HepG2 (cell line): ENCODE data around the gene TMF1. TPM values are rescaled to one million over a fixed set of nuclear protein-coding genes. Genes with fewer than 3 reads are reported as not detected.

Experiments
- ATF7-NPFF ChIP-seq: sonication (generic); formaldehyde crosslinking; IDR thresholded peaks from 2 replicates; pipeline ENCODE4 v1.8.1; 2023; ENCODE audit warnings: mild to moderate bottlenecking, low read depth, missing genetic modification reagents, moderate library complexity
- ATM ChIP-seq: fragments of 450-650 bp; IDR thresholded peaks from 2 replicates; pipeline ENCODE4 v1.7.1; 2017; ENCODE audit warnings: mild to moderate bottlenecking, borderline replicate concordance
- ELF3 ChIP-seq: IDR thresholded peaks from 2 replicates; pipeline ENCODE4 v1.6.1; 2016; ENCODE audit warnings: missing genetic modification reagents, missing compliant biosample characterization
- ESRRA ChIP-seq: sonication (generic); formaldehyde crosslinking; IDR thresholded peaks from 2 replicates; pipeline ENCODE4 v1.5.1; 2020; ENCODE audit warnings: mild to moderate bottlenecking, low read depth, missing genetic modification reagents
- HNRNPK ChIP-seq: fragments of 200-400 bp; formaldehyde crosslinking; IDR thresholded peaks from 2 replicates; pipeline ENCODE4 v1.6.1; 2018; ENCODE audit warnings: low read length, low read depth, moderate library complexity, mild to moderate bottlenecking; ENCODE audit not compliant: poor library complexity, severe bottlenecking
- HNRNPL ChIP-seq: fragments of 200-400 bp; formaldehyde crosslinking; IDR thresholded peaks from 2 replicates; pipeline ENCODE4 v1.6.1; 2017; ENCODE audit warnings: mild to moderate bottlenecking, low read depth, low read length
- HOXA5 ChIP-seq: sonication (generic); formaldehyde crosslinking; IDR thresholded peaks from 2 replicates; pipeline ENCODE4 v1.4.0; 2020; ENCODE audit warnings: missing genetic modification reagents
- MAZ ChIP-seq, 2 experiments: sonication (generic) in 1 of 2; formaldehyde crosslinking in 1 of 2; IDR thresholded peaks; 2 replicates each; pipeline versions ENCODE4 v1.5.0 to v1.6.1; 2012 to 2020; ENCODE audit warnings: low read depth in 2 of 2, mild to moderate bottlenecking in 2 of 2, borderline replicate concordance in 1 of 2, improper control_type of control experiment in 1 of 2, low read length in 1 of 2, missing genetic modification reagents in 1 of 2, moderate library complexity in 1 of 2
- MEF2D ChIP-seq: sonication (generic); formaldehyde crosslinking; IDR thresholded peaks from 2 replicates; pipeline ENCODE4 v1.5.1; 2020; ENCODE audit warnings: mild to moderate bottlenecking, missing genetic modification reagents
- NR3C1 ChIP-seq: sonication (generic); formaldehyde crosslinking; IDR thresholded peaks from 2 replicates; pipeline ENCODE4 v1.4.0; 2020; ENCODE audit warnings: missing genetic modification reagents
- SETDB1 ChIP-seq: sonication (generic); formaldehyde crosslinking; IDR thresholded peaks from 2 replicates; pipeline ENCODE4 v1.5.1; 2020; ENCODE audit warnings: missing genetic modification reagents, mild to moderate bottlenecking, borderline replicate concordance
- SP140L ChIP-seq: sonication (generic); formaldehyde crosslinking; IDR thresholded peaks from 2 replicates; pipeline ENCODE4 v1.4.0; 2020; ENCODE audit warnings: missing genetic modification reagents, borderline replicate concordance
- TCF7 ChIP-seq: sonication (generic); IDR thresholded peaks from 2 replicates; pipeline ENCODE4 v1.6.1; 2016; ENCODE audit warnings: antibody characterized with exemption, low read depth
- TP53 ChIP-seq: sonication (generic); formaldehyde crosslinking; conservative IDR thresholded peaks from 2 replicates; pipeline ENCODE4 v1.4.0; 2020; ENCODE audit warnings: missing genetic modification reagents
- U2AF1 ChIP-seq: fragments of 200-400 bp; formaldehyde crosslinking; optimal IDR thresholded peaks from 2 replicates; pipeline ENCODE3; 2017; ENCODE audit warnings: mild to moderate bottlenecking, low read depth, low read length
- ZNF280B ChIP-seq: sonication (generic); formaldehyde crosslinking; IDR thresholded peaks from 2 replicates; pipeline ENCODE4 v1.5.0; 2020; ENCODE audit warnings: missing genetic modification reagents, mild to moderate bottlenecking, borderline replicate concordance
- ZNF333 ChIP-seq: sonication (generic); formaldehyde crosslinking; IDR thresholded peaks from 2 replicates; pipeline ENCODE4 v1.4.0; 2020; ENCODE audit warnings: mild to moderate bottlenecking, missing genetic modification reagents, borderline replicate concordance
- ZNF414 ChIP-seq: sonication (generic); formaldehyde crosslinking; IDR thresholded peaks from 2 replicates; pipeline ENCODE4 v1.5.0; 2020; ENCODE audit warnings: missing genetic modification reagents
- ZNF431 ChIP-seq: sonication (generic); formaldehyde crosslinking; IDR thresholded peaks from 2 replicates; pipeline ENCODE4 v1.9.0; 2022; ENCODE audit warnings: missing genetic modification reagents, low read depth, mild to moderate bottlenecking, borderline replicate concordance
- ZNF451 ChIP-seq: sonication (generic); formaldehyde crosslinking; IDR thresholded peaks from 2 replicates; pipeline ENCODE4 v1.5.0; 2020; ENCODE audit warnings: mild to moderate bottlenecking, missing genetic modification reagents
- ZNF557 ChIP-seq: sonication (generic); formaldehyde crosslinking; IDR thresholded peaks from 2 replicates; pipeline ENCODE4 v1.4.0; 2020; ENCODE audit warnings: missing genetic modification reagents
- ZNF629 ChIP-seq: sonication (generic); formaldehyde crosslinking; conservative IDR thresholded peaks from 2 replicates; pipeline ENCODE4 v1.5.0; 2020; ENCODE audit warnings: missing genetic modification reagents
- ZNF710 ChIP-seq: sonication (generic); formaldehyde crosslinking; IDR thresholded peaks from 2 replicates; pipeline ENCODE4 v1.5.0; 2020; ENCODE audit warnings: mild to moderate bottlenecking, missing genetic modification reagents, borderline replicate concordance
- ZNF720 ChIP-seq: sonication (generic); formaldehyde crosslinking; IDR thresholded peaks from 2 replicates; pipeline ENCODE4 v1.4.0; 2020; ENCODE audit warnings: missing genetic modification reagents
- ZNF761 ChIP-seq: sonication (generic); formaldehyde crosslinking; conservative IDR thresholded peaks from 2 replicates; pipeline ENCODE4 v1.4.0; 2020; ENCODE audit warnings: mild to moderate bottlenecking, missing genetic modification reagents
- polyA plus RNA-seq, 8 experiments: library from polyadenylated mRNA; depleted of rRNA in 3 of 8; stranded (reverse) in 7 of 8; unstranded in 1 of 8; fragments of >200 nt; fragmentation: Illumina TruSeq in 4 of 8; extraction: Trizol in 4 of 8; gene quantifications; 2 replicates each; pipeline versions ENCODE4 v1.2.1 to v1.2.3, GENCODE V29; 2011 to 2016; ENCODE audit warnings: low read depth in 4 of 8, missing spikeins in 1 of 8, mixed read lengths in 1 of 8; ENCODE audit not compliant: insufficient read depth in 1 of 8
- total RNA-seq, 5 experiments: library from RNA; depleted of rRNA; stranded (reverse); fragments of >200 nt; fragmentation: Illumina TruSeq; extraction: Trizol; gene quantifications; 2 replicates each; pipeline ENCODE4 v1.2.3, GENCODE V29; 2016; ENCODE audit warnings: low read depth in 1 of 5

TMF1 gene
- total and polyA plus RNA-seq, 2 of the 13 experiments (the other 11 are each of a cell fraction or from before 2014, with no cell fraction given) = 12.1 to 38.4 TPM

GRCh38 chr3:69013253-69014021 lies 38.7 kb downstream of the TMF1 start, which contains the start of gene EOGT (continued):
- TF ChIP-seq ZNF710 (CRISPR knock-in tag) = peak; percentile 55; the same call in 1 of the 2 replicates
- TF ChIP-seq U2AF1 = peak; percentile 45
- no peak for TF ChIP-seq SETDB1 (CRISPR knock-in tag)
- TF ChIP-seq ZNF451 (CRISPR knock-in tag) = peak; percentile 69; the same call in 1 of the 2 replicates
- TF ChIP-seq HNRNPK = no peak
- peak; percentile 56; the same call in 1 of the 2 replicates for TF ChIP-seq ZNF414 (CRISPR knock-in tag)
- TF ChIP-seq ZNF280B (CRISPR knock-in tag) = no peak
- no peak for TF ChIP-seq MAZ (IDR thresholded peaks at IDR 0.05; ENCODE audit: borderline replicate concordance, low read depth, low read length)
- peak; percentile 86 for TF ChIP-seq MAZ (CRISPR knock-in tag; IDR thresholded peaks at IDR 0.05; ENCODE audit: low read depth)
- TF ChIP-seq NR3C1 (CRISPR knock-in tag) = no peak
- no peak for TF ChIP-seq HNRNPL
- TF ChIP-seq ESRRA (CRISPR knock-in tag) = no peak
- peak; percentile 36; the same call in 1 of the 2 replicates for TF ChIP-seq HOXA5 (CRISPR knock-in tag)
- peak; percentile 76; the same call in 1 of the 2 replicates for TF ChIP-seq ZNF431
- TF ChIP-seq TP53 (CRISPR knock-in tag) = no peak
- TF ChIP-seq ATF7-NPFF = peak; percentile 93
- 0 out of 2 replicates have a peak, but pooled peaks have one; percentile 1 for TF ChIP-seq ZNF629 (CRISPR knock-in tag)
- TF ChIP-seq ATM = no peak
- peak; percentile 13; the same call in 1 of the 2 replicates for TF ChIP-seq MEF2D (CRISPR knock-in tag)
- peak; percentile 46; the same call in 1 of the 2 replicates for TF ChIP-seq ELF3 (CRISPR knock-in tag)
- no peak for TF ChIP-seq TCF7
- TF ChIP-seq ZNF557 = no peak
- TF ChIP-seq ZNF333 (CRISPR knock-in tag) = peak; percentile 85; the same call in 1 of the 2 replicates
- TF ChIP-seq ZNF761 (CRISPR knock-in tag) = peak; percentile 59; the same call in 1 of the 2 replicates
- no peak for TF ChIP-seq SP140L (CRISPR knock-in tag)
- no peak for TF ChIP-seq ZNF720
